Measurements from ENCODE around the gene ADAMTS12. TPM values are rescaled to one million over a fixed set of nuclear protein-coding genes. Genes with fewer than 3 reads are reported as not detected.

ADAMTS12 gene
- total RNA-seq, 1 experiment from 2014 or later = 0.05 TPM

GRCh38 chr5:33792559-33792958, 99.2 kb downstream of the ADAMTS12 start:
- POLR2A ChIA-PET = no interaction called here
- no peak for TF ChIP-seq CEBPB (IDR thresholded peaks at IDR 0.05; ENCODE audit: low read depth)
- no peak for TF ChIP-seq ZBTB33 (IDR thresholded peaks at IDR 0.05; ENCODE audit: extremely low read depth, insufficient replicate concordance, low read length)
- TF ChIP-seq SRF (IDR thresholded peaks at IDR 0.05; ENCODE audit: low read depth) = no peak
- no peak for TF ChIP-seq ZFX (IDR thresholded peaks at IDR 0.05)
- no peak for TF ChIP-seq CBX3 (IDR thresholded peaks at IDR 0.05; ENCODE audit: low read depth)
- TF ChIP-seq CTCF (IDR thresholded peaks at IDR 0.05 in 2 of 3, conservative IDR thresholded peaks at IDR 0.05 in 1 of 3; ENCODE audit: borderline replicate concordance in 1 of 3, insufficient read depth in 1 of 3, low read depth in 2 of 3, low read length in 2 of 3) = no peak
- TF ChIP-seq EZH2phosphoT487 (IDR thresholded peaks at IDR 0.05; ENCODE audit: borderline replicate concordance) = no peak
- TF ChIP-seq TCF7L2 (IDR thresholded peaks at IDR 0.05; ENCODE audit: borderline replicate concordance, extremely low read depth, insufficient read depth, insufficient read length) = no peak
- no peak for TF ChIP-seq SIN3A (IDR thresholded peaks at IDR 0.05; ENCODE audit: low read depth)
- no peak for TF ChIP-seq EGR1 (IDR thresholded peaks at IDR 0.05; ENCODE audit: low read depth)
- no peak for TF ChIP-seq RAD21 (IDR thresholded peaks at IDR 0.05; ENCODE audit: low read depth)
- no peak for TF ChIP-seq POLR2AphosphoS5 (IDR thresholded peaks at IDR 0.05; ENCODE audit: low read depth, low read length)
- TF ChIP-seq FOSL1 (IDR thresholded peaks at IDR 0.05; ENCODE audit: low read depth) = no peak
- TF ChIP-seq SP1 (IDR thresholded peaks at IDR 0.05; ENCODE audit: low read depth) = no peak
- no peak for TF ChIP-seq ZNF274 (IDR thresholded peaks at IDR 0.05; ENCODE audit: low read depth, low read length)
- no peak for TF ChIP-seq ELF1 (IDR thresholded peaks at IDR 0.05; ENCODE audit: borderline replicate concordance, low read depth)
- TF ChIP-seq POLR2A (IDR thresholded peaks at IDR 0.05; ENCODE audit: borderline replicate concordance, extremely low read depth, insufficient read depth, insufficient read length) = no peak
- TF ChIP-seq YY1 (IDR thresholded peaks at IDR 0.05; ENCODE audit: extremely low read depth, insufficient replicate concordance, low read depth, low read length) = no peak
- TF ChIP-seq MAX (IDR thresholded peaks at IDR 0.05) = no peak
- ATAC-seq = no peak
- Histone ChIP-seq H3K79me2 (ENCODE audit: insufficient read depth, low read length) (no peaks in the 10 kb centered on the region), H2AFZ (ENCODE audit: low read depth, low read length, poor library complexity, severe bottlenecking) (no peak overlapping the region), H3K4me1 (ENCODE audit: control insufficient read depth in 1 of 2, insufficient read depth in 2 of 2, low read length in 2 of 2) (no peaks in the 10 kb centered on the region), H4K20me1 (ENCODE audit: insufficient read depth) (no peaks in the 10 kb centered on the region), H3K4me2 (ENCODE audit: low read length) (no peak overlapping the region), H3K36me3 (ENCODE audit: control insufficient read depth in 1 of 2, insufficient read depth in 2 of 2, low read length in 2 of 2) (no peaks in the 10 kb centered on the region), H3K4me3 (replicated peaks in 1 of 2; ENCODE audit: low read depth in 1 of 2, low read length in 2 of 2) (no peak overlapping the region), H3K9me3 (ENCODE audit: control insufficient read depth in 1 of 2, insufficient read depth in 1 of 2, low read depth in 1 of 2, low read length in 2 of 2) (no peaks in the 10 kb centered on the region), H3K9ac (ENCODE audit: low read length) (no peak overlapping the region), H3K27ac (ENCODE audit: low read depth, low read length) (no peak overlapping the region), H3K9me2 (ENCODE audit: insufficient read depth) (no peaks in the 10 kb centered on the region), H3K27me3 (ENCODE audit: insufficient read depth, low read length) (peaks cover 47% of the 10 kb centered on the region)
- RAD21 ChIA-PET (ENCODE audit: low non-redundant PET in 1 of 2, low total read pairs in 2 of 2, uncharacterized antibody in 2 of 2, unreplicated experiment in 2 of 2) = no interaction called here
- no TSS peak for BruUV-seq (replicated peaks)
- CTCF ChIA-PET = no interaction called here
- DNase-seq (ENCODE audit: low read depth, low spot score) = no peak
- intact Hi-C loops (cut with micrococcal nuclease) = no loop called here

Data from HCT116 (cell line).